Fibroblast of mammary gland (primary cell): ENCODE data around the gene PPP2R2D.

Experiments used
- DNase-seq: peaks from one replicate; pipeline ENCODE4 v3.0.0-alpha.2; 2010; ENCODE audit warnings: low read depth
- H3K4me3 ChIP-seq: 2 replicates; pipeline ENCODE4 v1.5.1; 2011; ENCODE audit warnings: low read depth, mild to moderate bottlenecking, low read length, moderate library complexity; ENCODE audit not compliant: control insufficient read depth
- CTCF ChIP-seq: conservative IDR thresholded peaks from 2 replicates; pipeline ENCODE4 v1.5.1; 2011; ENCODE audit warnings: low read depth, low read length, inconsistent platforms; ENCODE audit not compliant: control insufficient read depth, insufficient read depth

Gene PPP2R2D

GRCh38 chr10:131892806-131893675 lies 7.8 kb upstream of the PPP2R2D start:
- TF ChIP-seq CTCF: no peak
- H3K4me3 ChIP-seq: no peak overlapping the region
- DNase-seq: no peak

- TF ChIP-seq CTCF: no peak
- DNase-seq: no peak
- no peak overlapping the region for H3K4me3 ChIP-seq
These were observed 5.7 kb upstream of the PPP2R2D start for GRCh38 chr10:131895116-131895515.

- TF ChIP-seq CTCF: no peak
- no peak for DNase-seq
- H3K4me3 ChIP-seq: no peak overlapping the region
These were observed 4.4 kb upstream of the PPP2R2D start for GRCh38 chr10:131896403-131896802.

- TF ChIP-seq CTCF: no peak
- no peak for DNase-seq
- no peak overlapping the region for H3K4me3 ChIP-seq
These were observed 3.4 kb upstream of the PPP2R2D start for GRCh38 chr10:131897297-131897899.

- DNase-seq: no peak
- no peak overlapping the region for H3K4me3 ChIP-seq
- TF ChIP-seq CTCF: no peak
These were observed 2.7 kb upstream of the PPP2R2D start for GRCh38 chr10:131898061-131898460.

- H3K4me3 ChIP-seq: no peak overlapping the region
- TF ChIP-seq CTCF: no peak
- no peak for DNase-seq
These were observed 2.1 kb upstream of the PPP2R2D start for GRCh38 chr10:131898713-131899112.
